GM23338 (cell line): ENCODE measurements around the gene DST. TPM values are rescaled to one million over a fixed set of nuclear protein-coding genes. Genes with fewer than 3 reads are reported as not detected.

Source experiments
- ATAC-seq: fragments of 200-7000 bp; cut with Tn5 transposase; 3 replicates; pipeline ENCODE4 v1.9.1; 2020
- DNase-seq: peaks from one replicate; pipeline ENCODE4 v3.0.0-alpha.2; 2015; ENCODE audit warnings: low spot score
- H2AFZ ChIP-seq: fragments of 200-600 bp; sonication (generic); 2 replicates; pipeline ENCODE4 v1.8.0; 2016; ENCODE audit warnings: antibody characterized with exemption, mild to moderate bottlenecking, moderate library complexity
- H3F3A ChIP-seq: fragments of 200-600 bp; sonication (generic); replicated peaks from 2 replicates; pipeline ENCODE4 v1.8.0; 2017; ENCODE audit warnings: antibody characterized with exemption, mixed run types, low read depth
- H3K27ac ChIP-seq: fragments of 200-600 bp; sonication (generic); 2 replicates; pipeline ENCODE4 v1.6.1; 2016; ENCODE audit warnings: low read depth
- H3K27me3 ChIP-seq: fragments of 200-600 bp; sonication (generic); 2 replicates; pipeline ENCODE4 v1.8.0; 2016; ENCODE audit warnings: mild to moderate bottlenecking, mixed run types, moderate library complexity; ENCODE audit not compliant: insufficient read depth
- H3K36me3 ChIP-seq: fragments of 200-600 bp; sonication (generic); 2 replicates; pipeline ENCODE4 v1.8.0; 2016; ENCODE audit warnings: mild to moderate bottlenecking; ENCODE audit not compliant: insufficient read depth
- H3K4me1 ChIP-seq: fragments of 200-600 bp; sonication (generic); 2 replicates; pipeline ENCODE4 v1.8.0; 2016; ENCODE audit warnings: mild to moderate bottlenecking, moderate library complexity; ENCODE audit not compliant: insufficient read depth
- H3K4me2 ChIP-seq: fragments of 200-600 bp; sonication (generic); 2 replicates; pipeline ENCODE4 v1.7.1; 2017; ENCODE audit warnings: mixed run types
- H3K4me3 ChIP-seq: fragments of 200-600 bp; sonication (generic); 2 replicates; pipeline ENCODE4 v1.6.1; 2016; ENCODE audit warnings: mixed run types
- H3K79me2 ChIP-seq: fragments of 200-600 bp; sonication (generic); replicated peaks from 2 replicates; pipeline ENCODE4 v1.8.0; 2017; ENCODE audit warnings: mild to moderate bottlenecking; ENCODE audit not compliant: insufficient read depth
- H3K9me2 ChIP-seq: fragments of 200-600 bp; sonication (generic); 2 replicates; pipeline ENCODE4 v1.8.0; 2017; ENCODE audit not compliant: insufficient read depth
- H4K20me1 ChIP-seq: fragments of 200-600 bp; sonication (generic); replicated peaks from 2 replicates; pipeline ENCODE4 v1.8.0; 2017; ENCODE audit warnings: mild to moderate bottlenecking; ENCODE audit not compliant: insufficient read depth
- H3K27ac Mint-ChIP-seq: 2 replicates; pipeline ENCODE4 v1.8.0; 2020; ENCODE audit warnings: inconsistent platforms, mild to moderate bottlenecking, moderate library complexity, mixed read lengths
- H3K27me3 Mint-ChIP-seq: 3 replicates; pipeline ENCODE4 v1.8.0; 2022; ENCODE audit warnings: low read depth, mild to moderate bottlenecking, moderate library complexity, mixed read lengths, inconsistent platforms; ENCODE audit not compliant: insufficient read depth, poor library complexity
- H3K36me3 Mint-ChIP-seq: 3 replicates; pipeline ENCODE4 v1.8.0; 2021; ENCODE audit warnings: low read depth, mild to moderate bottlenecking, inconsistent platforms, moderate library complexity, mixed read lengths
- H3K4me1 Mint-ChIP-seq: 3 replicates; pipeline ENCODE4 v1.8.0; 2020; ENCODE audit warnings: mild to moderate bottlenecking, inconsistent platforms, mixed read lengths
- H3K4me3 Mint-ChIP-seq: 3 replicates; pipeline ENCODE4 v1.8.0; 2021; ENCODE audit warnings: moderate library complexity, mild to moderate bottlenecking, inconsistent platforms, mixed read lengths
- H3K9me3 Mint-ChIP-seq: 3 replicates; pipeline ENCODE4 v1.8.0; 2020; ENCODE audit warnings: moderate library complexity, mild to moderate bottlenecking, inconsistent platforms, mixed read lengths
- CREB1 ChIP-seq: fragments of 250-450 bp; sonication (Bioruptor Pico); IDR thresholded peaks from 2 replicates; pipeline ENCODE4 v1.5.0; 2020; ENCODE audit warnings: low read depth, mild to moderate bottlenecking, moderate library complexity
- STAT1 ChIP-seq: IDR thresholded peaks from one replicate; pipeline ENCODE4 v1.6.1; 2016; ENCODE audit warnings: antibody characterized with exemption; ENCODE audit not compliant: unreplicated experiment
- polyA plus RNA-seq: library from polyadenylated mRNA; unstranded; fragments of >200 nt; fragmentation: Nextera tagmentation; extraction: Ambion mirVana; gene quantifications from 2 replicates; pipeline ENCODE4 v1.2.1, GENCODE V29; 2016
- total RNA-seq: library from RNA; depleted of rRNA; stranded (reverse); fragments of >200 nt; shearing (Covaris generic); gene quantifications from 2 replicates; pipeline ENCODE4 v1.2.3, GENCODE V29; 2014
- TF ChIP-seq, protein P1 (sequence below): IDR thresholded peaks from one replicate; pipeline ENCODE4 v1.6.1; 2018; ENCODE audit warnings: antibody characterized with exemption; ENCODE audit not compliant: unreplicated experiment
- TF ChIP-seq, protein P2 (sequence below): fragments of 250-450 bp; sonication (Bioruptor Pico); IDR thresholded peaks from 2 replicates; pipeline ENCODE4 v1.5.0; 2020; ENCODE audit warnings: mild to moderate bottlenecking, moderate library complexity

The DST gene
- total and polyA plus RNA-seq, 2 experiments from 2014 or later = 88.7 to 188 TPM

DNA sequence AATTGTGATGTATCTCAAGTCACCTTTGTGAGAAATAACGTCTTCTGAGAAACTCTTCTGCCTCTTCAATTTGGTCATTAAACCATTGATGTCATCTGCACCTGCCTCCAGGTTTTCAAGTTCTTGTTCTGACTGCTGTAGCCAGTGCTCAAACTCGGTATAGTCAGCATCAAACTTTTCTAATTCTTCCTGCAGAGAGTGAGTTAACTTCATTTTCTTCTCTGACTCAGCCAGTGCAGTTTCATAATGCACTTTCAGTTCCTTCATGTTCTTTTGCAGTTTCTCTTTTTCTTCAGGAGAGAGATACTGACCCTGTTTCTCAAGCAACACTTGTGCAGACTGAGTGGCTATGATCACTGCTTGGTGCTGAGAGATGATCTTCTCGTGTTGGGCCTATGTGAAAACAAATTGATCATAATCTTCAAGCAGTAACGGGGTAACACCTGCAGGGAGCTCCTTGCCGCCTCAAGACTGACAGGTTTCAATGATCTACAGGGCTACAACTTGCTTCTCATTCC lies 48.8 kb downstream of the DST start:
- Histone ChIP-seq H3K4me1 (no peaks in the 10 kb centered on the region), H3K36me3 (peaks cover 45% of the 10 kb centered on the region), H3K9me2 (no peaks in the 10 kb centered on the region), H3K27me3 (no peaks in the 10 kb centered on the region), H3K4me2 (no peak overlapping the region), H3F3A (no peaks in the 10 kb centered on the region), H3K79me2 (no peaks in the 10 kb centered on the region), H3K27ac (0 out of 2 replicates have a peak overlapping the region, but pooled peaks have one; percentile 20), H3K4me3 (no peak overlapping the region), H4K20me1 (no peaks in the 10 kb centered on the region), H2AFZ (no peak overlapping the region)
- ATAC-seq (no peak), DNase-seq (no peak)
- peaks cover 69% of the 10 kb centered on the region for H3K36me3 Mint-ChIP-seq
- H3K9me3 Mint-ChIP-seq = no peaks in the 10 kb centered on the region
- H3K4me3 Mint-ChIP-seq = no peak overlapping the region
- H3K27ac Mint-ChIP-seq = no peak overlapping the region
- TF ChIP-seq, protein P1, sequence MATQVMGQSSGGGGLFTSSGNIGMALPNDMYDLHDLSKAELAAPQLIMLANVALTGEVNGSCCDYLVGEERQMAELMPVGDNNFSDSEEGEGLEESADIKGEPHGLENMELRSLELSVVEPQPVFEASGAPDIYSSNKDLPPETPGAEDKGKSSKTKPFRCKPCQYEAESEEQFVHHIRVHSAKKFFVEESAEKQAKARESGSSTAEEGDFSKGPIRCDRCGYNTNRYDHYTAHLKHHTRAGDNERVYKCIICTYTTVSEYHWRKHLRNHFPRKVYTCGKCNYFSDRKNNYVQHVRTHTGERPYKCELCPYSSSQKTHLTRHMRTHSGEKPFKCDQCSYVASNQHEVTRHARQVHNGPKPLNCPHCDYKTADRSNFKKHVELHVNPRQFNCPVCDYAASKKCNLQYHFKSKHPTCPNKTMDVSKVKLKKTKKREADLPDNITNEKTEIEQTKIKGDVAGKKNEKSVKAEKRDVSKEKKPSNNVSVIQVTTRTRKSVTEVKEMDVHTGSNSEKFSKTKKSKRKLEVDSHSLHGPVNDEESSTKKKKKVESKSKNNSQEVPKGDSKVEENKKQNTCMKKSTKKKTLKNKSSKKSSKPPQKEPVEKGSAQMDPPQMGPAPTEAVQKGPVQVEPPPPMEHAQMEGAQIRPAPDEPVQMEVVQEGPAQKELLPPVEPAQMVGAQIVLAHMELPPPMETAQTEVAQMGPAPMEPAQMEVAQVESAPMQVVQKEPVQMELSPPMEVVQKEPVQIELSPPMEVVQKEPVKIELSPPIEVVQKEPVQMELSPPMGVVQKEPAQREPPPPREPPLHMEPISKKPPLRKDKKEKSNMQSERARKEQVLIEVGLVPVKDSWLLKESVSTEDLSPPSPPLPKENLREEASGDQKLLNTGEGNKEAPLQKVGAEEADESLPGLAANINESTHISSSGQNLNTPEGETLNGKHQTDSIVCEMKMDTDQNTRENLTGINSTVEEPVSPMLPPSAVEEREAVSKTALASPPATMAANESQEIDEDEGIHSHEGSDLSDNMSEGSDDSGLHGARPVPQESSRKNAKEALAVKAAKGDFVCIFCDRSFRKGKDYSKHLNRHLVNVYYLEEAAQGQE = no peak
- TF ChIP-seq CREB1 (CRISPR knock-in tag) (no peak), STAT1 (no peak)
- TF ChIP-seq, protein P2, sequence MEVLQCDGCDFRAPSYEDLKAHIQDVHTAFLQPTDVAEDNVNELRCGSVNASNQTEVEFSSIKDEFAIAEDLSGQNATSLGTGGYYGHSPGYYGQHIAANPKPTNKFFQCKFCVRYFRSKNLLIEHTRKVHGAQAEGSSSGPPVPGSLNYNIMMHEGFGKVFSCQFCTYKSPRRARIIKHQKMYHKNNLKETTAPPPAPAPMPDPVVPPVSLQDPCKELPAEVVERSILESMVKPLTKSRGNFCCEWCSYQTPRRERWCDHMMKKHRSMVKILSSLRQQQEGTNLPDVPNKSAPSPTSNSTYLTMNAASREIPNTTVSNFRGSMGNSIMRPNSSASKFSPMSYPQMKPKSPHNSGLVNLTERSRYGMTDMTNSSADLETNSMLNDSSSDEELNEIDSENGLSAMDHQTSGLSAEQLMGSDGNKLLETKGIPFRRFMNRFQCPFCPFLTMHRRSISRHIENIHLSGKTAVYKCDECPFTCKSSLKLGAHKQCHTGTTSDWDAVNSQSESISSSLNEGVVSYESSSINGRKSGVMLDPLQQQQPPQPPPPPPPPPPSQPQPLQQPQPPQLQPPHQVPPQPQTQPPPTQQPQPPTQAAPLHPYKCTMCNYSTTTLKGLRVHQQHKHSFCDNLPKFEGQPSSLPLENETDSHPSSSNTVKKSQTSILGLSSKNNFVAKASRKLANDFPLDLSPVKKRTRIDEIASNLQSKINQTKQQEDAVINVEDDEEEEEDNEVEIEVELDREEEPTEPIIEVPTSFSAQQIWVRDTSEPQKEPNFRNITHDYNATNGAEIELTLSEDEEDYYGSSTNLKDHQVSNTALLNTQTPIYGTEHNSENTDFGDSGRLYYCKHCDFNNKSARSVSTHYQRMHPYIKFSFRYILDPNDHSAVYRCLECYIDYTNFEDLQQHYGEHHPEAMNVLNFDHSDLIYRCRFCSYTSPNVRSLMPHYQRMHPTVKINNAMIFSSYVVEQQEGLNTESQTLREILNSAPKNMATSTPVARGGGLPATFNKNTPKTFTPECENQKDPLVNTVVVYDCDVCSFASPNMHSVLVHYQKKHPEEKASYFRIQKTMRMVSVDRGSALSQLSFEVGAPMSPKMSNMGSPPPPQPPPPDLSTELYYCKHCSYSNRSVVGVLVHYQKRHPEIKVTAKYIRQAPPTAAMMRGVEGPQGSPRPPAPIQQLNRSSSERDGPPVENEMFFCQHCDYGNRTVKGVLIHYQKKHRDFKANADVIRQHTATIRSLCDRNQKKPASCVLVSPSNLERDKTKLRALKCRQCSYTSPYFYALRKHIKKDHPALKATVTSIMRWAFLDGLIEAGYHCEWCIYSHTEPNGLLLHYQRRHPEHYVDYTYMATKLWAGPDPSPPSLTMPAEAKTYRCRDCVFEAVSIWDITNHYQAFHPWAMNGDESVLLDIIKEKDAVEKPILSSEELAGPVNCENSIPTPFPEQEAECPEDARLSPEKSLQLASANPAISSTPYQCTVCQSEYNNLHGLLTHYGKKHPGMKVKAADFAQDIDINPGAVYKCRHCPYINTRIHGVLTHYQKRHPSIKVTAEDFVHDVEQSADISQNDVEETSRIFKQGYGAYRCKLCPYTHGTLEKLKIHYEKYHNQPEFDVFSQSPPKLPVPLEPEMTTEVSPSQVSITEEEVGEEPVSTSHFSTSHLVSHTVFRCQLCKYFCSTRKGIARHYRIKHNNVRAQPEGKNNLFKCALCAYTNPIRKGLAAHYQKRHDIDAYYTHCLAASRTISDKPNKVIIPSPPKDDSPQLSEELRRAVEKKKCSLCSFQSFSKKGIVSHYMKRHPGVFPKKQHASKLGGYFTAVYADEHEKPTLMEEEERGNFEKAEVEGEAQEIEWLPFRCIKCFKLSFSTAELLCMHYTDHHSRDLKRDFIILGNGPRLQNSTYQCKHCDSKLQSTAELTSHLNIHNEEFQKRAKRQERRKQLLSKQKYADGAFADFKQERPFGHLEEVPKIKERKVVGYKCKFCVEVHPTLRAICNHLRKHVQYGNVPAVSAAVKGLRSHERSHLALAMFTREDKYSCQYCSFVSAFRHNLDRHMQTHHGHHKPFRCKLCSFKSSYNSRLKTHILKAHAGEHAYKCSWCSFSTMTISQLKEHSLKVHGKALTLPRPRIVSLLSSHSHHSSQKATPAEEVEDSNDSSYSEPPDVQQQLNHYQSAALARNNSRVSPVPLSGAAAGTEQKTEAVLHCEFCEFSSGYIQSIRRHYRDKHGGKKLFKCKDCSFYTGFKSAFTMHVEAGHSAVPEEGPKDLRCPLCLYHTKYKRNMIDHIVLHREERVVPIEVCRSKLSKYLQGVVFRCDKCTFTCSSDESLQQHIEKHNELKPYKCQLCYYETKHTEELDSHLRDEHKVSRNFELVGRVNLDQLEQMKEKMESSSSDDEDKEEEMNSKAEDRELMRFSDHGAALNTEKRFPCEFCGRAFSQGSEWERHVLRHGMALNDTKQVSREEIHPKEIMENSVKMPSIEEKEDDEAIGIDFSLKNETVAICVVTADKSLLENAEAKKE = no peak
- H3K4me1 Mint-ChIP-seq = no peaks in the 10 kb centered on the region
- peaks cover 5% of the 10 kb centered on the region for H3K27me3 Mint-ChIP-seq
